ENCODE measurements around the gene ATP6V0A1. TPM values are rescaled to one million over a fixed set of nuclear protein-coding genes. Genes with fewer than 3 reads are reported as not detected.
A peak's percentile ranks its signal among the peaks of the same experiment; 100 is the strongest.
"Not testable (repeated sequence)": the region's sequence is repeated elsewhere in the genome, so short reads cannot be mapped to it uniquely, and the experiment has no call there.

The ATP6V0A1 gene
- polyA plus RNA-seq, 12 donors: 17.3 to 85.3 (median 24.2) TPM; not detected in 1

- DNase-seq: no peak
These were observed 30.3 kb upstream of the ATP6V0A1 start for GRCh38 chr17:42428141-42428944.

GRCh38 chr17:42429726-42430447, 28.8 kb upstream of the ATP6V0A1 start:
- DNase-seq: no peak

DNA sequence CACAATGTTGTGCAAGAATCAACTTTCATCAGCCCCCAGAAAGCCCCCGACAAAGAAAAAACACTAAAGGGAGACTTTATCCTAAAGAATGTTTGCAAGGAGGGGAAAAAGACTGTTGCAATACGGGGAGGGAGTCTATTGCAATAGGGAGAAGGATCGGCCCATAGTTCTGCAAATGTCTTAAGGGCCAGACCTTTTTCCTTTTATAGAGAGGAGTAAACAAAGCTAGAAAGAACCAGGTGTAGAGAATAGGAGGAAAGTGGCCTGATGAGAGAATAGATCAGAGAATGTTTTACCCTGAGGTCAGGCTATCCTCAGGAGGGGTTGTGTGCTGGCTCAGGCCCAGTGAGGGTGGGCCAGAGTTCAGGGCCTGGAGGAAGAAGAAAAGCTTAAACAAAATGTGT, 26.9 kb upstream of the ATP6V0A1 start:
- no peak for DNase-seq

DNA sequence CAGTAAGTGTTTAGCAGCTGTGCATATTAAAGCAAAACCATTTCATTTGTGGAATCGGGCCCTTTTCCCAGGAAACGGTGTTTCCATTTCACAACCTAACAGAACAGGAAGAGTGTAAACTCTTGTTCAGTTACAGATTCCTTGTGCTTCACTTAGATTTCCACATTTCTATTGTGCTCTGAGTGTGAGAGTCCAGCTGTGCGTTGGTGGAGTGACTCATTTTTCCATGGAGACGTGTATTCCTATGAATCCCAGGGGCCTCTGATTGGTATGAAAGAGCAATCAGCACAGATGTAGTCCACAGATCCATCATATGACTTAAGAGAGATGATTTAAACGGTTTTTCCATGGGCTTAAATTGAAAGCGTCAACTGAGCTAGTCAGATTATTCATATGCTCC, 22.3 kb upstream of the ATP6V0A1 start:
- peak; percentile 89 for DNase-seq

DNA sequence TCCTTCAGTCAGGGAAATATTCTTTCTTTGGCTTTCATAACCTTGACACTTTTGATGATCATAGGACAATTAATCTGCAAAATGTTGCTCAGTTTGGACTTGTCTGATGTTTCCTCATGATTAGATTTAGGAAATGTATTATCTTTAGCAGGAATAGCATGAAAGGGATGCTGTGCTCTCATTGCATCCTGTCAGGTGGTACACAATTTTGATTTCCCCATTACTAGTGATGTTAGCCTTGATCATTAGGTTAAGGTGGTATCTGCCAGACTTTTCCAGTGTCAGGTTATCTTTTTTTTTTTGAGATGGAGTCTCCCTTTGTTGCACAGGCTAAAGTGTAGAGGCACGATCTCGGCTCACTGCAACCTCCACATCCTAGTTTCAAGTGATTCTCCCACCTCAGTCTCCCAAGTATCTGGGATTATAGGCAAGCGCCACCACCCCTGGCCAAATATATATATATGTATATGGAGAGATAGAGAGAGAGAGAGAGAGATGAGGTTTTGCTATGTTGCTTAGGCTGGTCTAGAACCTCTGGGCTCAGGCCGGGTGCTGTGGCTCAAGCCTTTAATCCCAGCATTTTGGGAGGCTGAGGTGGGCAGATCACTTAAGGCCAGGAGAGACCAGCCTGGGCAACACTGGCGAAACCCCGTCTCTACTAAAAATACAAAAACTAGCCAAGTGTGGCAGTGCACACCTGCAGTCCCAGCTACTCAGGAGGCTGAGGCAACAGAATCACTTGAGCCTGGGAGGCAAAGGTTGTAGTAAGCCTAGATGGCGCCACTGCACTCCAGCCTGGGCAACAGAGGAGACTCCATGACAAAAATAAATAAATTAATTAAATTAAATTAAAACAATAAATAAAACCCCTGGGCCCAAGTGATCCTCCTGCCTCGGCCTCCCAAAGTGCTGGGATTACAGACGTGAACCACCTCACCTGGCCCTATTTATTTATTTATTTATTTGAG, 19.8 kb upstream of the ATP6V0A1 start:
- no peak for DNase-seq

- no peak for DNase-seq
These were observed 17.1 kb upstream of the ATP6V0A1 start for GRCh38 chr17:42441371-42442195.

DNA sequence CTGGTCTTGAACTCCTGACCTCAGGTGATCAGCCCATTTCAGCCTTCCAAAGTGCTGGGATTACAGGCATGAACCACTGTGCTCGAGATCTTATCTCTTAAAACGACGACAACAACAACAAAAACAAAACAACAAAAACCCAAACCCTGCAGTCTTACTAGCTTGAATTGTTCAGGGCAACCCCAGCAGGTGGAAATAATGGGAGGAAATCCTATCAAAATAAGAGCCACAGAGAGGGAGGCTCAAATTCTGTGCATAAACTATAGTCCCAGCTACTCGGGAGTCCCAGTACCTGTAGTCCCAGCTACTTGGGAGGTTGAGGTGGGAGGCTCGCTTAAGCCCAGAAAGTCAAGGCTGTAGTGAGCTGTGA, 16.5 kb upstream of the ATP6V0A1 start:
- no peak for DNase-seq

GRCh38 chr17:42449176-42449575, 9.5 kb upstream of the ATP6V0A1 start:
- DNase-seq: not testable (repeated sequence)

DNA sequence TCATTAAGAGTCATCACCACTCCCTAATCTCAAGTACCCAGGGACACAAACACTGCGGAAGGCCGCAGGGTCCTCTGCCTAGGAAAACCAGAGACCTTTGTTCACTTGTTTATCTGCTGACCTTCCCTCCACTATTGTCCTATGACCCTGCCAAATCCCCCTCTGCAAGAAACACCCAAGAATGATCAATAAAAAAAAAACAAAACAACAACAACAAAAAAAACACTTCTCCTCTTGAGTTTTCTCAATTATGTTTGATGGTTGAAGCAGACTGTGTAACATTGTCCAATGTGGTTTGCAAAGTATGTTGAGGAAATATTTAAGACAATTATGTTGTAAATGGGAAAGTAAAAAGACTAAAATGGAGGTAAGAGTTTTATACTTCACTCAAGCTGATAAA, 8.8 kb upstream of the ATP6V0A1 start:
- DNase-seq: not testable (repeated sequence)

DNA sequence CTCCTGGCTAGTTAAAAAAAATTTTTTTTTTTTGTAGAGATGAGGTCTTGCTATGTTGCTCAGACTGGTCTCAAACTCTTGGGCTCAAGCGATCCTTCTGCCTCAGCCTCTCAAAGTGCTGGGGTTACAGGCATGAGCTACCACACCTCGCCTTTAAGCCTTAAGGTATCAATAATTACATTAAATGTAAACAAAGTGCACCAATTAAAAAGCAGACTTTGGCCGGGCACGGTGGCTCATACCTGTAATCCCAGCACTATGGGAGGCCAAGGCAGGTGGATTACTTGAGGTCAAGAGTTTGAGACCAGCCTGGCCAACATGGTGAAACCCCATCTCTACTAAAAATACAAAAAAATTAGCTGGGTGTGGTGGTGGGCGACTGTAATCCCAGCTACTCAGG, 7.4 kb upstream of the ATP6V0A1 start:
- DNase-seq: not testable (repeated sequence)

DNA sequence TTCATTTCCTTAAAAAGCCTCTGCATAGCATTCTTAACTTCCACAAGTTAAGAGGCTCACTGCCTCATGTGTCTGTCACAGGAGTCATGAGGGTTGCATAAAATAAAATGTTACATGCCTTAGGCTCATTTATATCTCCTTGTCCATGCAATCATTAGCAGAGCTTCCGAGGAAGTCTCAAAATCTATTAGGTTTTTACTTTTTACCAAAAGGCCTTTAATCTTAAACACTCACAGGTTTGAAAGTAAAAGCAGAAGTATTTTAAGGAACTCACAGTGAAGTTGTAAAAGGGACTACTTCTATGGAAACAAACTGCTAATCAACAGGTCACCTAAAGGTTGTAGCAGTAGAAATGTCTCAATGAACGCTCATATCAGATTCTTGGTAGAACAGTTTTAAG, 5.2 kb upstream of the ATP6V0A1 start:
- DNase-seq: no peak

DNA sequence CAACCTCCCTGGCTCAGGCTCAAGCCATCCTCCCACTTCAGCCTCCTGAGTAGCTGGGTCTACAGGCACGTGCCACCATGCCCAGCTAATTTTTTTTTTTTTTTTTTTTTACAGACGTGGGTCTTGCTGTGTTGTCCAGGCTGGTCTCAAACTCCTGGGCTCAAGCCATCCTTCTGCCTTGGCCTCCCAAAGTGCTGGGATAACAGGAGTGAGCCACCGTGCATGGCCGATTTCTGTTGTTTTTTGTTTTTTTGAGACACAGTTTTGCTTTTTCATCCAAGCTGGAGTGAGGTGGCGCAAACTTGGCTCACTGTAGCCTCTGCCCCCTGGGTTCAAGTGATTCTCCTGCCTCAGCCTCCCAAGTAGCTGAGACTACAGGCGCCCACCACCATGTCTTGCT, 3.7 kb upstream of the ATP6V0A1 start:
- not testable (repeated sequence) for DNase-seq

DNA sequence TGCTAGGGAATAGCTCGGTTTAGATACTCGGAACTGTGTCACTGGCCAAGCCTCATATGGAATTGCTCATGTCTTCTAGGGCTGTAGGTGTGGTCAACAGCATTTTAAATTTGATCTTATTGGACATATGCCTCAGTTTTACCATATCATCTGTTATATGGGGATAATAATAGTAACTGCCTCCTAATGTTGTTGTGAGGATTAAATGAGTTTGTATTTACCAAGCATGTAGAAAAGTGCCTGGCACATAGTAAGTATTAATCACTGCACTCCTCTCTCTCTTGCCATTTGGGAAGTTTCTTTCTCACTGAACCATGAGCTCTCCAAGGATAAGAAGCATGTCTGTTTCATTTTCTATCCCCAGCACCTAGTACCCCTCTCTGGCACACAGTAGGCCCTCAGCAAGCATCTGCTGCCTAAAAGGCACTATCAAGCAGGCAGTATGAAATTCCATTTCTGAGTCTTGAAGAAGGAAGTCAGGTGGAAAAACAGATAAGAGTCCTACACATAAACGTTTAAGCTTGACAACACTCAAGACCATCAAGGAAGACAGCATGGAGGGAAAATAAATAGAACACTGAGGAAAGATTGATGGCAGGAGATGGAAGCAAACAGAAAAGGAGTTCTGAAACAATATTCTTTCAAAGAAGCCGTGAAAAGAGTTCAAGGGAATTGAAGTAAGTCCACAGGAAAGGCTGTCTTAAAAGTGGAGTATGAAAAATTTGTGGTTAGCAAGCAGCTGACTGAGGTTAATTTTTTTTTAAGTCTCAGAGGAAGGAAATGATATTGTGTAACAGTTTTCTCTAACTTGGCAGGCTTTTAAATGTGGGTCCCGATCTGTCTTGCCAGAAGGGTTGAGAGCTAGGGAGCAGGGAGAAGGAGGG, 2.2 kb upstream of the ATP6V0A1 start:
- no peak for DNase-seq

GRCh38 chr17:42457107-42457792, 1.4 kb upstream of the ATP6V0A1 start:
- no peak for DNase-seq

DNA sequence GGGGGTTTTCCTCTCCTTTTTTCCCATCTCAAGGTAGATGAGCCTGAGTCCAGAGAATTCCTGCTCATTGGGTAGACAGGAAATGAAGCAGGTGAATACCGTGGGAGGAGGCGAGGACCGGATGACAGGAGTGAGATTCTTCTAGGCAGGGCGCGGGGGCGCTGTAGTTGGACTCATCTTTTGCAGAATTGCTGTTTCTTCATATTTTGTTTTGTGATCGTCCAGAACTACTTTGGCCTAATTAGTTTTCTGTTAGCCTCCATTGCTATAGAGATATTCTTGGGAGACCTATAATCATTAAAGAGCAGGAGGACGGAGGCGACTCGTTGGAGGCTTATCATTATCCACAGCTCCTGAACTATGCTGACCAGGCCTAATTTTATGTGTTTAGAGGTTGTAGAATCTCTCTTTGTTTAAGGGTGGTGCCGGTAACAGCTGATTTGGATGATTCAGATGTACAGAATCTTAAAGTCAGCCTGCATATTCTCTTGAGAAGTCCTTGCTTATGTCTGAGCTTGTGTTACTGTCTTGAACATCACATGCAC, 650 bp downstream of the ATP6V0A1 start:
- DNase-seq: peak; percentile 51

DNA sequence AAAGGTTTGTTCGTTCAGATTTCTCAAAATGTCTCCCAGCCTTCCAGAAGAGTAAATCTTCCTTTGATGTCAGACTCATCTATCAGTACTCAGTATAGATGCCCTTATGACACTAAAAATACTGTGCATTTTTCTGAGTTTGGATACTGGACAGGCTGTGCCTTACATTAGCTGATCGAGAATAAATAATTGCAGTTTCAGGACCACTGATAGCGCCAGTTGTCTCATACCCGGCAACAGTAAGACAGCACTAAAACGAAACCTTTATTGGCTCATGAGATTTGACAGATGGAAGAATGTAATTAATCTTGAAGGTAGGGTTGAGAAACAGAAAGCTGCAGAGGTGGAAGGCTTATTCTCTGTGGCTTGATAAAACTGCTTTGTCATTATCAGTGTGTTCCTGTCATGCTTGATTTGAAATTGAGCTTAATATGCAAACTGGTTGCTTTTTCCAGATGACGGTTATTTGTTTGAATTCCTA, 1.2 kb downstream of the ATP6V0A1 start:
- peak; percentile 46 for DNase-seq

- no peak for DNase-seq
These were observed 1.7 kb downstream of the ATP6V0A1 start for GRCh38 chr17:42460371-42460770.

- no peak for DNase-seq
These were observed 5.3 kb downstream of the ATP6V0A1 start for GRCh38 chr17:42463976-42464400.

- no peak for DNase-seq
These were observed 9.2 kb downstream of the ATP6V0A1 start for GRCh38 chr17:42467889-42468288.

Data from muscle of arm (tissue), 12 donors.